Measurements from ENCODE around the gene MAP2K7.
"Not testable (repeated sequence)": the region's sequence is repeated elsewhere in the genome, so short reads cannot be mapped to it uniquely, and the experiment has no call there.

MAP2K7 gene

GRCh38 chr19:7926021-7926726 is 22.5 kb downstream of the MAP2K7 start, which contains the start of gene CTXN1:
Gene CTXN1 (minus strand): TSS chr19:7926135. CDS start chr19:7925538, 597 bp downstream.
- TF ChIP-seq CTCF (conservative IDR thresholded peaks at IDR 0.05), result no peak
- no peak for TF ChIP-seq ZFX (IDR thresholded peaks at IDR 0.05)
- peak within 1 kb of the TSS; percentile 66 for H3K27ac ChIP-seq

DNA sequence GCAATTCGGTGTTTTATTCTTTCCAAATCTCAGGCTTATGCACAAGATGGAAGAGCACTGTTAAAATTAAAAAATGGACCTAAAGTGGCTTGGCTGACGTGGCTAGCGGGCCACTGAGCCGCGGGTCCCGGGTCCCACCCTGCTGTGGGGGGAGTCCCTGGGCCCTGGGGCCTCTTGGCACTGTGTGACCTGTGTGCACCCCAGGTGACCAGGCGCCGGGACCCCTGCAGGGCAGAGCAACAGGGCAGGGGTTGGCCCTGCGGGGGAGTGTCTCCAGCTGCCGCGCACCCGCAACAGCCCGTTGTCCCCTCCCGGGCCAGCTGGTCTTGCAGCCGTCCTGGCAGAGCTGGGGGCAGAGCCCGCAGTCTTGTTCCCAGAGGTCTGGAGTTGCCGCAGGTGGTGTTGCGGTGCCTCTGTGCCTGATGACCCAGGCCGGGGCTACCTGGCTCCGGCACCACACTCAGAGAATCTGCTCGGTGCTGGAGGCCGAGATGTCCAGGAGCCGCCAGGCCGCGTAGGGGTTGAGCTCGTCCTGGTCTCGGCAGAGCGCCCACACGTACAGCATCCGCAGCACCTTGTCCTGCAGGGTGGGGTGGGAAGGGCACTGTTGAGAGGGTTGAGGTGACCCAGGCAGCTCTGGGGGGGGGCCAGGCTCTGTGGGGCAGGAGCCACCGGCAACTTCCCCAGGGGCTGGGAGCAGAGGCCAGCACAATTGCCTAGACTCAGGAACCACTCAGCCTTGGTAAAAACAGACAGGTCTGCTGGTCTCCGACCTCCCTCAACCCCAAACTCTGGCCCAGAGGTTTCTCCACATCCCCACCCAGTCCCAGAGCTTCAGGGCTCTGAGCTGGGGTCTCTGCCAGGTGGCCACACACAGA is 23.3 kb downstream of the MAP2K7 start:
- no peak overlapping the region for H3K27ac ChIP-seq
- TF ChIP-seq CTCF (conservative IDR thresholded peaks at IDR 0.05), result no peak
- TF ChIP-seq ZFX (IDR thresholded peaks at IDR 0.05), result no peak

GRCh38 chr19:7927605-7928333 is 24.1 kb downstream of the MAP2K7 start:
- TF ChIP-seq ZFX (IDR thresholded peaks at IDR 0.05) (no peak), CTCF (conservative IDR thresholded peaks at IDR 0.05) (no peak)
- no peak overlapping the region for H3K27ac ChIP-seq

DNA sequence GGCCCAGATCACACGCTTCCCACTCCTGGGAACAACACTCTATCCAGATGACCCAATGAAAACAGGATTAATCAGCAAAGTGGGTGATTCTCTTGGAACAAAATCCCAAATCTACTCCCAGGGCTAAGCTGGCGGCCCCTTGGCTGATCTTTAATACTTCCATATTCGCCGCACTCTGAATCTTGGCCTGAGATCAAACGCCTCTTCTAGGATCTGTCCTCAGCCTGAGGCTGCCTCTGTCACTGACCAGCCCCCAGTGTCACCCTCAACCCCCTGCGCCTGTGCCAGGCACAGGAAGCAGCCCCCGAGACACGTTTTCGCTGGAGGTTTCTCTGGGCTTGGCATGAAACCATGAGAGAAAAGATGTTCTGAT is 24.6 kb downstream of the MAP2K7 start:
- TF ChIP-seq CTCF (conservative IDR thresholded peaks at IDR 0.05) (no peak), ZFX (IDR thresholded peaks at IDR 0.05) (no peak)
- H3K27ac ChIP-seq, result no peak overlapping the region

- TF ChIP-seq ZFX (IDR thresholded peaks at IDR 0.05) (no peak), CTCF (conservative IDR thresholded peaks at IDR 0.05) (peak; percentile 57)
- no peak overlapping the region for H3K27ac ChIP-seq
These were observed 25.3 kb downstream of the MAP2K7 start for GRCh38 chr19:7928741-7929701.

GRCh38 chr19:7930030-7930429 is 26.4 kb downstream of the MAP2K7 start:
- not testable (repeated sequence) for H3K27ac ChIP-seq

DNA sequence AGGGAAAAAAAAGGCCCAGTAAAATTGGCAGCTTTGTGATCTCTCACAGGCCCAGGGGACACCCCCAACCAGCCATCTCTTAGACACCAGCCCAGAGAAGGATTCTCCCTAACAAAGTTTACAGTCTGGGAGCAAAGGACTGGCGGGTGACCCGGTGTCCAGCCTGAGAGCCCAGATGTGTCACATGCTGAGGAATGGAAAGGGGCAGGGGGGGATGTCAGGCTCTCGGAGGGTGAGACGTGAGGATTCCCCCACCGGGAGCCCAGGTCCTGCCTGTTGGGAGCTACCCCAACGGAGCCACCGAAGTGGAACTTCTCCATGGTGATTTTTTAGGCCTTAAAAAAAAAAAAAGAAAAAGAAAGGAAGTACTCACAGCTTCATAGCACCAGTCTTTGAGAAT is 27.1 kb downstream of the MAP2K7 start:
- TF ChIP-seq CTCF (conservative IDR thresholded peaks at IDR 0.05) (no peak), ZFX (IDR thresholded peaks at IDR 0.05) (no peak)
- no peak overlapping the region for H3K27ac ChIP-seq
